NCI-H2029 (cell line): ENCODE measurements around the gene PCGF1.

Experiments used
- DNase-seq: peaks from one replicate; lab custom pipeline; 2025; lab: John Stamatoyannopoulos, UW

Gene PCGF1

DNA sequence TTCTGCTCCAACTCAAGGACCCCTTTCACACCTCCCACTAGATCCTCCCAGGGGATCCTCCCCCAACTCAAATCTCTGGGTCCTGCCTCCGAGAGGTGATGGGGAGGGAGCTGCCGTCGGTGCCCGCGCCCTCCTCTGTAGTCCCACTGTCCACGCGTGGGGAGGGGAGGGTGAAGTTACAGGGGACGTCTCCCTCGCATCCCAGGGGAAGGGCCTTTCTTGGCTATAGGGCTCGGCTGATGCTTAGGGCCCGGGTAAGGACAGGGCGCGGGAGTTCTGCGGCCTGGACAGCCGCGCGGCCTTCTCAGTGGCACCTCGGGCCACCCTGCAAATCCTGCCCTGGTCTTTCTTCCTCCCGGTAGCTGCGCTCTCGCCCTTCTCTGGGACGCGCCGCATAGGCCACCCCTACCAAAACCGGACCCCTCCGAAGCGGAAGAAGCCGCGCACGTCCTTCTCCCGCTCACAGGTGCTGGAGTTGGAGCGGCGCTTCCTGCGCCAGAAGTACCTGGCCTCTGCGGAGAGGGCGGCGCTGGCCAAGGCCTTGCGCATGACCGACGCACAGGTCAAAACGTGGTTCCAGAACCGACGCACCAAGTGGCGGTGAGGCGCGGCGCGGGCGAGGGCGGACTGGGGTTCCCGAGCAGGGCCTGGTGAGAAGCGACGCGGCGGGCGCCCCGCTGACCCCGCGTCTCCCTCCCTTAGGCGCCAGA lies 7.9 kb upstream of the PCGF1 start:
- DNase-seq, result no peak

DNA sequence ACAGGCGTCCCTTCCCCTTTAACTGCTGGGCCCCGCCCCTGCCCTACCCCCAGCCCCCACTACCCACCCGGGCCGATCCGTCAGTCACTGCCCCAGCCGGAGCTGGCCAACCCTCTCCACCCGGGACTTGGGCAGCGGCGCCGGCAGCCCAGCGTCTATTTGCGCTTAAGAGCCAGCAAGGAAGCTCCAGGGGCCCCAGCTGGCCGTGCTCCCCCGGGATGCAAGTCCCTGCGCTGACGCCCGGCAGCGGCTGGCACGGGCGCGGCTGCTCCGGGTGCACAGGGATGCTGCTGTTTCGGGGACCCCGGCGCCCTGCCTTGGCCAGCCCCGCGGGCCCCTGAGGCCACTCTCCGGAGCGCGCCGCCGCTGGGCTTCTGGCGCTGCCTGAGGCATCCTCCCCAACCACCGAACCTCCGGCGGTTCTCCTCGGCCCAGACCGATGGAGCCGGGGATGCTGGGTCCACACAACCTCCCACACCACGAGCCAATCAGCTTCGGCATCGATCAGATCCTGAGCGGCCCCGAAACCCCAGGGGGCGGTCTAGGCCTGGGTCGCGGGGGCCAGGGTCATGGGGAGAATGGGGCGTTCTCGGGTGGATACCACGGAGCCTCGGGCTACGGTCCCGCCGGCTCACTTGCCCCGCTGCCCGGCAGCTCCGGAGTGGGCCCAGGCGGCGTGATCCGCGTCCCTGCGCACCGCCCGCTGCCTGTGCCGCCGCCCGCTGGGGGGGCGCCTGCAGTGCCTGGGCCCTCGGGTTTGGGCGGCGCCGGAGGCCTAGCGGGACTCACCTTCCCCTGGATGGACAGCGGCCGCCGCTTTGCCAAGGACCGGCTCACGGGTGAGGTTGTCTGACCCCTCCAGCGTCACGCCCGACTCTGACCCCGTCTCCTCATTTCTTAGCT lies 7.1 kb upstream of the PCGF1 start, which contains the start of gene TLX2:
TLX2 (plus strand) TSS at position 83 of the 903 bp plus-strand sequence; CDS start at position 440, 357 bp downstream.
- DNase-seq, result no peak

DNA sequence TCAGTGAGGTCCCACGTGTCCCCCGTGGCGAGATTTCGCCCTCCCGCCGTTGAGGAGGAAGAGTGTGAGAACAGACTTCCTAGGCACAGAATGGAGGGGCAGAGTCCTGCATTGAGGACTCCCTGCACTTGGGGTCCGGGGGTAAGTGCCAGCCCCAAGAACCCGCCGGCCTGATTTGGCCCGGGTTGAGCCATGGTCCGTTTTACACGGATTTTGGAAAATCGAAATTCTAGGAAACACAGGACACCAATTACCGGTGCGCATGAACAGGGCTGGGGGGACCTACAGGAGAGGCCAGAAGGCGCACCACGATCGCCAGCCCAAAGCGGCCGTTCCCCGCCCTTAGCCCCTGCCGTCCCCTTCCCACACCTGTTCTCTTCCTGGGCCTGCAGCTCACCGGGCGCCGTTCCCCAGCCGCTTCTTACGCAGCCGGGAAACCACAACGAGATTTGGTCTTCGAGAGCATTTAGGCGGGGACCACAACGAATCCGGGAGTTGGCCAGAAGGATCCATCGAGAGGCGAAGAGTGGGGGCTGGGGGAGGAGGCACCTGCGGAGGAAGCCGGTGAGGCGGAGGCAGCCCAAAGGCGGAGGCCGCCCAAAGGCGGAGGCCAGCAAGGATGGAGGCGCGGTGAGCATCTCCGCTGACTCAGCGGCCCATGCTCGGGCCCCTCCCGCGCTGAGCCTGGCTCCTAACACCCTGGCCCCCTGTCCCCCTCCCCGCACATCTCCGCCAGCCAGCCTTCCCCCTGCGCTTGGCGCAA lies 6.3 kb upstream of the PCGF1 start:
- DNase-seq, result no peak

DNA sequence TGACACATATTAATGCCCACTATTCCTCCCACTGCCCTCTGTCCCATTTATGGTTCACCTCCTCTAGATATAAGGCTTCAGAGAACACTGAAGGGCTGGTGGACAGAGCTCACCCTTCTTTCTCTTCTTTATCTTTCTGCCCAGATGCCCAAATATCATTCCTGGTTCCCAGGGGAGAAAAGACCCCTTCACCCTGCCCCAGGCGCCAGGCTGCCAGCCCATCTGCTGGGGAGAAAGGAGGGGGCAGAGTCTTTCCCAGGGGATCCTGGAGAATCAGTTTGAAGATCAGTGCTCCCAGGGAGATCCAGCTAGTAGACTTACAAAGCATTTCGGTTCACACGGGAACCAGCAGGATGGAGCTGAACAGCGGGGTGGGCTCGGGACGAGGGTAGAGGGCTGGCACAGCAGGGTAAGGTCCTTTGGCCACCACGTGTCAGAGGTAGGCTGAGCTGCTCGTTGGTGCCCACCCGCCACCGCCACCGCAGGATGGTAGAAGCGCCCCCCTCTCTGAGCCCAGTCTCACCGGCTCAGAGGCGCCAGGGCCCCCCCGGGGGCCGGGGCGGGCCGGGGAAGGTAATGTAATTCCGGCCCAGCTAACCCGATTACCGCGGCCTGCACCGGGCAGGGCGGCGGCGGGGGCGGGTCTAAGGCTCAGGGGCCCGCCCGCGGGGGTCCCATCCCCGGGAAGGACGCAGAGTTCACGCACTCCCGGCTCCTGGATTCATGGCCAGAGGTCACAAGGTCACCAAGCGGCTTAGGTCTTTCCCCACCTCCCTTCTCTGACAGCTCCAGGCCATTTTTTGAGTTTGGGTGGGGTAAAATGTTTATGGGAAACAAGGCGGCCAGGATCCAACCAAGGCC lies 5.5 kb upstream of the PCGF1 start:
- DNase-seq, result no peak

DNA sequence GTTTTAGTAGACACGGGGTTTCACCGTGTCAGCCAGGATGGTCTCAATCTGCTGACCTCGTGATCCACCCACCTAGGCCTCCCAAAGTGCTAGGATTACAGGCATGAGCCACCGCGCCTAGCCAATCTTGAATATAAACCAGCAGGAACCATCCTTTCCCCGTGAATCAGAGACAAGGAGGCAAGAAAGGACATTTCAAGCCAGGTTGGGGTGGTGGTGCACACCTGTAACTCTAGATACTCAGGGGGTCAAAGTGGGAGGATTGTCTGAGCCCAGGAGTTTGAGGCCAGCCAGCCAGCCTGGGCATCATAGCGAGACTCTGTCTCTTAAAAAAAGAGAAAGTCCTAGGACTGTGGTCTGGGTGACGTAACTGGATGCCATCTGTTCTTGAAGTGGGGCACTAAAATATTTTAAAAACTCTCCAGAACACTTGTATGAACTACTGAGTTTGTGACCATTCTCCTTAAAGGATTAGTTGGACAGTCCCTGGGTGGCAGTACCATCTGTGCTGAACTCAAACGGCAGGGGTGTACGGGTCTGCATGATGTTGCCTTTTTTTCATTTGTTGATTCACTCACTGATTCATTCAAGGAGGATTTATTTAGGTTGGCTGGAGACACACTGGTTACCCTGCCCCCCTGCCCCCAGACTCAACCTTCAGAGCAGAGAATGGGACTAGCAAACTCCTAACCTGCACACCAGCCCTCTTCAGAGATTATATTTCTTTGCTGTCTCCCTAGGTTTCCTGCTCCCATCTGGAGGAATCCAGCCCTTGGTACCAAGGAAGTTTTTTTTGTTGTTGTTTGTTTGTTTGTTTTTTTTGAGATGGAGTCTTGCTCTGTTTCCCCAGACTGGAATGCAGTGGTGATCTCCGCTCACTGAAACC lies 3.9 kb upstream of the PCGF1 start:
- no peak for DNase-seq

DNA sequence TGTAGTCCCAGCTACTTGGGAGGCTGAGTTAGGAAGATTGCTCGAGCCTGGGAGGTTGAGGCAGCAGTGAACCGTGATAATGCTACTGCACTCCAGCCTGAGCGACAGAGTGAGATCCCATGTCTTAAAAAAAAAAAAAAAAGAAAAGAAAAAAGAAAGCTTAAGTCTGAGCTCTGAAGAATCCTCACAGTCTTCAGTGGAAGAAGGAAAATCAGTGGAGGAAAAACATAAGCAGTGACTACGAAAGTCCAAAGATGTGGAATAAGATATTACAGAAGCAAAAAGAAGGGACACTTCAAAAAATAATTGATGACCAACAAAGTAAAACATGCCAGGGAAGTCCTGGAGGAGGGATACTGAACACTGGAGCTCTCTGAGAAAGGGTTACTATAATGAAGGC lies 2.8 kb upstream of the PCGF1 start:
- DNase-seq, result no peak

DNA sequence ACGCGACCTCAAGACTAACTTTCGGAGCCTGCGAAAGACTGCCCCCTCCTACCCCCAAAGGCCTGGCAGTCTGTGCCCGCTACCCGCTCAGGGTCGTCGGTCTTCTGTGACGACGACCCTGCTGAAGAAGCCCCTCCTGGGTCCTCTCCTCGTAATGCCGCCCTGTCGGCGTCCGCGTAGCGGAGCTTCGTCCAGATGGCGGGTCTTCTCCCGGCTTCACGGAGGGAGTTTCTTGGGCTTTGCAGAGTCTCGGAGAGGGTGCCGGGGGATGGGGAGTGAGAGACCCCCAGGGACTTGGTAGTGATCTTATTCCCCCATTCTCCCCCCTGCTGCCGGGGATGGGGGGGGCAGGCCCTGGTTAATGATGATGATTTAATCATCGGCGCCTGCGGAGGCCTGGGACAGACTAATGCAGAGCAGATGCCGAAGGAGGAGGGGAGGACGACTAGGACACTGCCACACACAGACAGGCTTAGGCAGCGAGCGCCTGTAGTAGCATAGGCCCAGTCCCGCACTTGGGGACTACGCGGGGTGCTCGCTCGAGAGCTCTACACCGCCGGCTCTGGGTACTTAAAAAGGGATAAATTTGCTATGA lies 528 bp upstream of the PCGF1 start:
- no peak for DNase-seq

DNA sequence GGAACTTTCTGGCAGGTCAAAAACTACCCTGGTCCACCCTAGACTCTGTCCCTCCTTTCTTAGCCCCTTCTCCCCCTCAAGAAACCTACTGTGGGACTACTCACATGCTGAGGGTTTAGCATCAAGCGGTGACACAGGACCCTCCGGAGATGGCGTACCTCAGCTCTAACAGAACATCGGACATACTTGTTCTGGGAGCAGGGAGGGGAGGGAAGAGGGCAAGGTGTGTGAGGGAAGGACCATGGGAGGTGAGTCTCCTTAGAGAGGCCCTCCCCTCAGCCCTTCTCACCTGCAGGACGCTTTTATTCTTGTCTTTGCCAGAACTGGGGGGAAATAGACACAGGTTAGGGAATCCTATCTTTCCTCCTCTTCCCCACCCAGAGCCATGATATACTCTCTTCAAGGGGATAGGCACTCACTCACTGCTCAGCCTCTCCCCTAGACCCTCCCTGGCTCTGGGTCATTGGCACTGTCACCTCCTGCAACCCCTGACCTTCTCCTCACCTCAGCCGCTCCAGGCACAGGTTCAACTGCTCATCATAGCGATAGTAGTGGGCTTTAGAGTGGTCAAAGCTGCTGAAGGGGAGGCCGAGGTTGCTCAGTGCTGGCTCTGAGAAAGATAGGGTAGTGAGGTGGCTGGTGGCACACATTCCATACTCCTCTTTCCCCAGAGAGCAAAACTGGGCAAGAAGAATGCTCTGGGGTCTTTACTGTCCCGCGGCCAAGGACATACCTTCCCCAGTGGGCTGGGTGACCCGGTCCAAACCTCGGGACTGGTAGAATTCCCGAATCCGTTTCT lies 1.8 kb downstream of the PCGF1 start:
- DNase-seq, result no peak

DNA sequence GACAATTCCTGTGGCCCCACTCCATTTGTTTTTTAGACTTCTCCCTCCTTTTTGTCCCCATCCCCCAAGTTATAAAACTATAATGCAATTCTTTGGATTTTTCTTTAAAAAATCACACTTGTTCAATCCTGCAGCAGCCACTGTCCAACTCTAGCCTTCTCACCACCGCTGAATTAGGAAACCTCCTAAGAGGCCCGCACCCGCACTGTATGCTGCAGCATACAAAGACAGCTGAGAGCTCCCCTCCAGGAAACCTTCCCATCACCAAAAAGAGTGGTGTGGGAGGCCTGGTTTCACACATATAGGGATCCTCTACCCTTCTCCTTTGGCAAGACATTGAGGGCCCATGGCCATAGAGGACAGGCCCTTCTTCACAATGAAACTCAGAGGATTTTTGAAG lies 2.9 kb downstream of the PCGF1 start:
- DNase-seq, result no peak

DNA sequence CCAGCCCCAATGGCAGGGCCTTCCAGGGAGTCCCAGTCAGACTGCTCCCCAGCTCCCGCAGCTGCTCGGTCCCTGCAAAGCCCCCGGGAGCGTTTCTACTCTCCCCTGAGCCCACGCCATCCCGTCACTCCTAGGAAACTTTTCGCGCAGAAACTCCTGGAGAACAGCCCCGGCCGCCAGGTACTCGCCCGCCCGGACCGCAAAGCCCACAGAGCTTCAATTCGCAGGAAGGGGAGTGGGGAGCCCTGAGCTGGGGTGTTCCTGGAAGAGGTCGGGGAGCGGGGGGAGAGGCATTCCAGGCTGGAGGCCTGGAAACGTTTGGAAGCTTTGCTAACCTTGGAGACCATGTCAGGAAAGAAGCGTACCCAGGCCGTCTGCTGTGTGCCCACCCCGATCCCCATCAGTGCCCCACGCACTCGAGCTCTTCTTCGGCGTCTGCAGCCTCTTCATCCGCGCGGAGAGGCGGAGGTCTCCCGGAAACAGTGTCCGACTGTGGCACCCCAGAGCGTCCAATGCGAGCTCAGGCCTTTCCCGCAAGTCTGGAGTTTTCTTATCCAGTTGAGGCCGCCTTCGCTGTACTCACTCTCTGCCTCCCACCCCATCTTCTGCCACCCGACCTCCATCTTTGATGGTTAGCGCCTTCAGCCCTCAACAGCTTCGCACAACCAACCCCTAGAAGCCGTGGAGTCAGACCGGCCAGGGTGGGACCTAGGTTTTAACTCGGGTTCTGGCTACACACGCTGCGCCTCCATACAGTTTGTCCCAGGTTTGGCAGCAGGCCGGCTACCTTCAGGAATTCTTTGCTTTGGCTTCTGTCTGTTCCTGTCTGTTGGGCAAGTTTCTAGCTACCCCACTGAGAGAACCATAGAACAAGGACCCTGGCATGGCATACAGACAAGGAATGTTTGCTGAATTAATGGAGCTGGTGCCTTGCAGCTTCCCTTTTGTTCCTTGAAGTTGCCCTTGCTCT lies 3.7 kb downstream of the PCGF1 start:
- DNase-seq, result no peak

DNA sequence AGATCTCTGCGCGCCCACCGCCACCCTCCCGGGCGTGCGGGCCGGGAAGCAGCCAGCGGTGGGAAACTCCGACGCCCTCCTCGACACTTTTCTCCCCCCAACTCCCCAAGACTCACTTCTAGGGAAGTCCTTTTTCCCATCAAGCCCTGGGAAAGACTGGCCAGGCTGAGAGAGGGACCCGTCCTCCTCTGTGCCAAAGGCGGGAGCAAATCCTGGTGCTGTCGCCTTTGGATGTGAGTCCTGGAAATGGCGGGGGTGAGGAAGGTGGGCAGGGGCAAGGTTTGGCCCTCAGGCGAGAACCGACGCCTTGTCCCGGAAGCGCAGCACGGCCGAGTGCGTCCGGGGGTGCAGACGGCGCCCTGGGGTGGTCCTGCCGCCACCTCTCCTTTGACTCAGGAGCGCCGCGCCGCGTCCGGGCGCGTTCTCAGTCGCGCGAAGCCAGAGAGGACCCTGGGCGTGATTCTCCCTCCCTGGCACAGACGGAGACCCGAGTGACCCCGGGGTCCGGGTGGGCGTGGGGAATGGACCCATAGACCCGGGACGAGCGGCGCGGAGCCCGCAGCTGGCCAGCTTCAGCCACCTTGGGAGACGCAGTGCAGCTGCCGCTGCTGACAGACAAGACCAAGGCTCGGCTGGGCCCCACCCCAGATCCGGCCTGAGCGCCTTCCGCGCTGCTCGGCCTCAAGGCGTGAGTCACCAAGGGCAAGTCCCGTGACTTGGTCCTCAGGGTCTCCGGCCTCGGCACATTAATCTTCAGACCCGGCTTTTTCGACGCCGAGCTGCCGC lies 4.6 kb downstream of the PCGF1 start:
- no peak for DNase-seq

DNA sequence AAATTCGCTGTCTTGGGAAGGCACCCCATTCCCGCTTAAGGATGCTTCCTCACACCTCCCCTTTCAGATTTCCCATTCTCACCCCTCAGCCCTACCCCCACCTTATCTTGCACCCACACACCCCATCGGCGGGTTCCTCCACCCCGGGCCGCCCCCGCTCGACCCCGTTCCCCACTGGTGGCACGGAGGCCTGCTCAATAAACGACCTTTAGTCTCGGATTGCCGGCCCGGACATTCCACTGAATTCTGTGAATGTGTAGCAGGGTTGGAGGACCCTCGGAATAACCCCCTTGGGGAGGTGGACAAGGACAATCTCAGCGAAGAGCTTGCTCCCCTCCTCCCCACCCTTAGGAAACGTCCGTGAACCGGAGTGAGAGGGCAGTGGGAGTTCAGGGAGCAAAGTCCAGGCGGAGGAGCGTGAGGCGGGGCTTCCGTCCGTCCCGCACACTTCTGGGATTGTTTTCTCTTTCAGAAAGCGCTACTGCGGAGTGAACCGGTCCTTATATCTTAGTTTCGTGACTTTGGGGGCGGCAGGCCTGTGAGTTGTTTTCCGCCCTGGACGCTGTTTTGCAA lies 5.3 kb downstream of the PCGF1 start:
- DNase-seq, result no peak

DNA sequence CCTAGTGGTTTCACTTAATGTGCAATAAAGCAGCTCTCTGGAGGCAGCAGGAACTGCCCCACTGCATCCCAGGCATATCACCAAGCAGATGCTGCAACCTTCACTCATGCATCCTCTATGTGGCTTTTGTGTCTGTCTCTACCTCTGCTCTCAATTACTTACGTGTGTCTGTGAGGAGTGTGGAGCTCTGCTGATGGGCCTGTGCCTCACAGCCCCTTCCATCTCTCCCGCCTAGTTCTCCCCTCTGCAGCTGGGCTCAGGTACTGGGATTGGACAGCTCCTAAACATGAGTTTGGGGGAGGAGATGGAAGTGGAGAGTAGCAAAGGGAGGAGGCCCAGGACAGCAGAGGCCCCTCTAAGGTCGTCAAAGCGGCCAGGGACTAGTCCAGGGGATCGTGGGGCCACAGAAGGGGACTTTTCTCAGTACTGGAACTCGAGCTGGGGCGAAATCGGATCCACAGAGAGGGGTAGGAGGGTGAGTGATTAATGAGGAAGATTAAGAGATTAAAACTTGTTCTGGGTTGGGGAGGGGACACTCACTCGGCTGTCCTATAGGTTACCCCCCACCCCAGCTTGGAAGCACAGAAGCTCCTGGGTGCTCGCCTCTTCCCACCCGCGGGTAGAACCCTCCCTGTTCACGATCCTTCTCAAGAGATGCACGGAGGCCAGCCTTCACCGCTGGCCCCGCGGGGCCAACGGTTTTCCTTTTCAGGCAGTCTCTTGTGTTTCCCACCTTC lies 6.0 kb downstream of the PCGF1 start:
- DNase-seq, result no peak

DNA sequence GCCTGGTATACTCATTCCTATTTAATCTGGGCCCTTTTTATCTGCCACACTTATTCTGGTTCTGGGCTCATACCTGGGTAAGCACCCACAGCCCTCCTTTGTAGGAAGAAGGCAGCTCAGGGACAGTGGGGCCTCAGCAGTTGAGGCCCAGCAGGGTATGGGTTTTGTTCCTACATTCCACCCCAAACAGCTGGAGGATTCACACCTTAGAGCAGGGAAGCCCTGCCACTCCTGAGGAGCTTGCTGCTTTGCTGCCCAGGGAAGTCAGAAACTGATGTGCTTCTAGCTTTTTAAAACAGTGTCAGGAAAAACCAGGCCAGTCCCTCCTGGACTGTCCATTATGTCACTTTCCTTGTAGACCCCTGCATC lies 6.9 kb downstream of the PCGF1 start:
- DNase-seq, result no peak

DNA sequence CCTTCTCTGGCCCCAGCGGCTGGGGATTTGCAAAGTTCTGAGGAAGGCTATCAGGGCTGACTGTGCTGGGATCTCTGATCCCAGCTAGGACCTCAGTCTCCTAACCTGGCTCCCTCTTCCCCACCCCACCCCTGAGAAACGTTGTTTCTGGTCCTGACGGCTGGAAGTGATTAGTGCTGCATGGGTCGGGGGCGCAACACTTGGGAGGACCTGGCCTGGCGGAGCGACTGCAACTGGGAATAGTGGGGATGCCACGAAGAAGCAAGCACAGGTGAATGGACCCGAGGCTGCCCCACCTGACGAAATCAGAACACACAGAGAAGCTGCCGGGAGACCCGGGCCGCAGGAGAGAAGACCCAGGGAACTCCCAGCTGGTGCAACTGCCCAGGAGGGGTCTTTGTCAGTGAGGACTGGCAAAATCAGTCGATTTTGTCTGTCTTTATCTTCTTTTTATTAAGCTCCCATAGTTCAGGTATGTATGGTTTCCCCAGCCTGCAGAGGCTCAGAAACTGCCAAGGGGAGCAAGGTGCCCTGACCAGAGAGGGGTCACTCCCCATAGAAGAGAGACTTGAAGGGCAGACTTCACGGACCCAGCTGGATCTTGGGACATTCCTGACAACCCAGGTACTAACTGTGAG lies 7.4 kb downstream of the PCGF1 start:
- no peak for DNase-seq
